A673 (cell line): ENCODE results near the gene CACNA2D3. TPM values are rescaled to one million over a fixed set of nuclear protein-coding genes. Genes with fewer than 3 reads are reported as not detected.

Source experiments
- BruUV-seq: library from RNA; stranded (reverse); fragments of 400-500 nt; replicated peaks from 2 replicates; lab custom pipeline; 2021; lab: Mats Ljungman, UMichigan
- CTCF ChIA-PET: fragments of 300-600 bp; sonication (Branson Sonifier 250); formaldehyde crosslinking; loops from one replicate; lab custom pipeline; 2022; ENCODE audit warnings: antibody characterized with exemption; lab: Charles Lee
- POLR2A ChIA-PET: fragments of 300-600 bp; sonication (Branson Sonifier 250); formaldehyde crosslinking; loops from one replicate; lab custom pipeline; 2022; ENCODE audit warnings: antibody characterized with exemption; ENCODE audit not compliant: low non-redundant PET; lab: Charles Lee
- DNase-seq: peaks from one replicate; pipeline ENCODE4 v3.0.0-alpha.2; 2015; ENCODE audit warnings: low spot score
- H3K27ac ChIP-seq: fragments of 200-600 bp; sonication (generic); 2 replicates; pipeline ENCODE4 v1.5.1; 2016; ENCODE audit warnings: mixed run types, low read depth, mild to moderate bottlenecking, mixed read lengths, antibody characterized with exemption, low read length; ENCODE audit not compliant: poor library complexity, severe bottlenecking
- H3K27me3 ChIP-seq: fragments of 200-600 bp; sonication (generic); replicated peaks from 2 replicates; pipeline ENCODE4 v1.6.1; 2017; ENCODE audit warnings: mixed run types, low read depth, mild to moderate bottlenecking, mixed read lengths, antibody characterized with exemption, low read length; ENCODE audit not compliant: insufficient read depth, poor library complexity
- H3K36me3 ChIP-seq: fragments of 200-600 bp; sonication (generic); 2 replicates; pipeline ENCODE4 v1.6.1; 2016; ENCODE audit warnings: mixed run types, mild to moderate bottlenecking, mixed read lengths, antibody characterized with exemption, low read length; ENCODE audit not compliant: insufficient read depth, poor library complexity, severe bottlenecking
- H3K4me1 ChIP-seq: fragments of 200-600 bp; sonication (generic); 2 replicates; pipeline ENCODE4 v1.6.1; 2017; ENCODE audit warnings: mixed run types, mild to moderate bottlenecking, mixed read lengths, antibody characterized with exemption, low read length; ENCODE audit not compliant: insufficient read depth, poor library complexity, severe bottlenecking
- H3K4me3 ChIP-seq: fragments of 200-600 bp; sonication (generic); 2 replicates; pipeline ENCODE4 v1.5.1; 2016; ENCODE audit warnings: low read depth, mixed run types, mild to moderate bottlenecking, mixed read lengths, low read length; ENCODE audit not compliant: poor library complexity, severe bottlenecking
- H3K9me3 ChIP-seq: fragments of 200-600 bp; sonication (generic); 2 replicates; pipeline ENCODE4 v1.6.1; 2016; ENCODE audit warnings: mixed run types, low read depth, mild to moderate bottlenecking, mixed read lengths, antibody characterized with exemption, low read length; ENCODE audit not compliant: poor library complexity, severe bottlenecking
- EZH2 ChIP-seq: fragments of 200-600 bp; sonication (generic); IDR thresholded peaks from 2 replicates; pipeline ENCODE4 v1.6.1; 2017; ENCODE audit warnings: borderline replicate concordance, low read depth, mild to moderate bottlenecking, mixed read lengths, antibody characterized with exemption, low read length; ENCODE audit not compliant: poor library complexity, severe bottlenecking
- intact Hi-C: fragments of 100-400 bp; cut with micrococcal nuclease; formaldehyde crosslinking; loops from one replicate; pipeline ENCODE4 v1.10.0; 2022; ENCODE audit not compliant: unreplicated experiment
- total RNA-seq: library from RNA; stranded (reverse); gene quantifications from 2 replicates; pipeline ENCODE4 v1.2.3, GENCODE V29; 2021
- TF ChIP-seq, protein P1 (sequence below): fragments of 300-800, 200-600 bp; sonication (generic); conservative IDR thresholded peaks from 2 replicates; pipeline ENCODE4 v1.5.1; 2017; ENCODE audit warnings: low read depth, mild to moderate bottlenecking, antibody characterized with exemption, low read length, moderate library complexity, mixed read lengths

The CACNA2D3 gene
- total RNA-seq, 1 experiment from 2014 or later, result not detected

DNA sequence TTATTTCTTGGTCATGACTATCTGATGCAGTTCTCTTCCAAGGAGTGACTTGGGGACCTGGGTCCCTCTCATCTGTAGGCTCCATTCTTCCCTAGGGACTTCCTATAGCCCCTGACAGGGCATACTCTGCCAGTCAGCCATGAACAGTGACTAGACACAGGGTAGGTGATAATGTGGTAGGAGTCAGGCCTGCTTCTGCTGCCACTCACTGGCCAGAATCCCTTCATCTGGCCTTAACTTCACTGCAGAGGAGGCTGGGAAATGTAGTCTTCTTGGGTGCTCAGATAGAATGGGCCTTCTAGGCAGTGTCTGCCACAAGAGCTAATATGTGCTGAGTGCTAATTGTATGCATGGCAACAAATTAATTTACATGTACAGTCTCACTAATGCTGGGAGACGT is 84.5 kb downstream of the CACNA2D3 start:
- no peak for DNase-seq
- H3K9me3 ChIP-seq, result no peaks in the 10 kb centered on the region
- POLR2A ChIA-PET, result no interaction called here
- CTCF ChIA-PET, result no interaction called here
- H3K4me3 ChIP-seq, result no peak overlapping the region
- no TSS peak for BruUV-seq
- intact Hi-C loops, result no loop called here
- no peak for TF ChIP-seq EZH2
- TF ChIP-seq, protein P1, sequence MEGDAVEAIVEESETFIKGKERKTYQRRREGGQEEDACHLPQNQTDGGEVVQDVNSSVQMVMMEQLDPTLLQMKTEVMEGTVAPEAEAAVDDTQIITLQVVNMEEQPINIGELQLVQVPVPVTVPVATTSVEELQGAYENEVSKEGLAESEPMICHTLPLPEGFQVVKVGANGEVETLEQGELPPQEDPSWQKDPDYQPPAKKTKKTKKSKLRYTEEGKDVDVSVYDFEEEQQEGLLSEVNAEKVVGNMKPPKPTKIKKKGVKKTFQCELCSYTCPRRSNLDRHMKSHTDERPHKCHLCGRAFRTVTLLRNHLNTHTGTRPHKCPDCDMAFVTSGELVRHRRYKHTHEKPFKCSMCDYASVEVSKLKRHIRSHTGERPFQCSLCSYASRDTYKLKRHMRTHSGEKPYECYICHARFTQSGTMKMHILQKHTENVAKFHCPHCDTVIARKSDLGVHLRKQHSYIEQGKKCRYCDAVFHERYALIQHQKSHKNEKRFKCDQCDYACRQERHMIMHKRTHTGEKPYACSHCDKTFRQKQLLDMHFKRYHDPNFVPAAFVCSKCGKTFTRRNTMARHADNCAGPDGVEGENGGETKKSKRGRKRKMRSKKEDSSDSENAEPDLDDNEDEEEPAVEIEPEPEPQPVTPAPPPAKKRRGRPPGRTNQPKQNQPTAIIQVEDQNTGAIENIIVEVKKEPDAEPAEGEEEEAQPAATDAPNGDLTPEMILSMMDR, result no peak
- no peaks in the 10 kb centered on the region for H3K27me3 ChIP-seq
- no peaks in the 10 kb centered on the region for H3K4me1 ChIP-seq
- H3K27ac ChIP-seq, result no peak overlapping the region
- no peaks in the 10 kb centered on the region for H3K36me3 ChIP-seq

DNA sequence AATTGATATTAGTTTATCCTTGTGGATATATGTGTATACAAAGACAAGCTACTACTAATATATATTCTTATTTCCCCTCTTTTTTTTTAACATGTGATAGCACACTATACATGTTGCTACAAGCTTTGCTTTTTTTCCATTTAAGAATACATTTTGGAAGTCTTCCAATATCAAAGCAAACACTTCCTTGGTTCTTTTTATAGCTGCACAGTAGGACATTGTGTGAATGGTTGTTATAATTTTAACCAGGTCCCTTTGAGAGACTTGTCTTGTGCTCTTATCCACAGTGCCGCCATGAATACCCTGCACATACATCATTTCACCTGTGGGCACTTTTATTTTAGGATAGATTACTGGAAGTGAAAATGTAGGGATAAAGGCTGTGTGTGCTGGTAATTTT is 88.7 kb downstream of the CACNA2D3 start:
- no peak overlapping the region for H3K4me3 ChIP-seq
- H3K27me3 ChIP-seq, result no peaks in the 10 kb centered on the region
- DNase-seq, result no peak
- BruUV-seq, result no TSS peak
- H3K4me1 ChIP-seq, result no peaks in the 10 kb centered on the region
- ChIA-PET POLR2A (no interaction called here), CTCF (no interaction called here)
- H3K27ac ChIP-seq, result no peak overlapping the region
- no peaks in the 10 kb centered on the region for H3K36me3 ChIP-seq
- TF ChIP-seq, protein P1, result no peak
- no peaks in the 10 kb centered on the region for H3K9me3 ChIP-seq
- intact Hi-C loops, result no loop called here

DNA sequence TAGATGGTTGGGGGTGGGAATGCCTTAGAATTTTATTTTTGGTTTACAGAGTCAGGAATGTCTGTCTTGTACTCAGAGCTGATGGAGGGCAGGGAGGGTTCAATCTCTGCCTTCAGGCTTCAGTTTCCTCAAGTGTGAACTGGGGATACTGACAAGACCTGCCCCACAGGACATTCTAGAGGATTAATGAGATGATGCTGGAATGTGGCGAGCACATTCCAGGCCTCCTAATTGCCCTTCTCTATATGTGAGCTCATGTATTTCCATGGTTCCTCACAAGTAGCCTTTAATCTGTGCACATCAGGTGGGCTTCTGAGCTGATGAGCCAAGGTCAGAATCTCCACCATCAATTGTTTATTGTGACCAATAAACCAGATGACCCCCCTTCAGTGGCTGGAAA is 90.4 kb downstream of the CACNA2D3 start:
- Histone ChIP-seq H3K27me3 (no peaks in the 10 kb centered on the region), H3K4me3 (no peak overlapping the region), H3K4me1 (no peaks in the 10 kb centered on the region), H3K36me3 (no peaks in the 10 kb centered on the region), H3K27ac (no peak overlapping the region), H3K9me3 (no peaks in the 10 kb centered on the region)
- BruUV-seq, result no TSS peak
- DNase-seq, result no peak
- TF ChIP-seq, protein P1, result no peak
- TF ChIP-seq EZH2, result no peak
- CTCF ChIA-PET, result no interaction called here
- intact Hi-C loops, result no loop called here
- POLR2A ChIA-PET, result no interaction called here
